Activated CD8-positive, alpha-beta T cell treated with anti-CD3 and anti-CD28 coated beads for 36 hours (primary cell): Measurements from ENCODE around the gene CFAP298. TPM values are rescaled to one million over a fixed set of nuclear protein-coding genes. Genes with fewer than 3 reads are reported as not detected.

Experiments used
- ATAC-seq: fragments of 200-7000 bp; cut with Tn5 transposase; one replicate; pipeline ENCODE4 v1.10.0; 2021; ENCODE audit warnings: mild to moderate bottlenecking, moderate library complexity
- CTCF ChIA-PET: fragments of 350-600 bp; sonication (Branson Sonifier 250); formaldehyde crosslinking; loops from one replicate; lab custom pipeline; 2021; ENCODE audit warnings: antibody characterized with exemption; lab: Charles Lee
- POLR2A ChIA-PET: fragments of 350-600 bp; sonication (Branson Sonifier 250); formaldehyde crosslinking; loops from one replicate; lab custom pipeline; 2021; ENCODE audit warnings: antibody characterized with exemption; lab: Charles Lee
- DNase-seq: peaks from one replicate; pipeline ENCODE4 v3.0.0-alpha.2; 2020
- H3K27ac Mint-ChIP-seq: one replicate; pipeline ENCODE4 v1.8.0; 2021; ENCODE audit warnings: mild to moderate bottlenecking, mixed read lengths
- H3K27me3 Mint-ChIP-seq: one replicate; pipeline ENCODE4 v1.8.0; 2021; ENCODE audit warnings: mixed read lengths
- H3K36me3 Mint-ChIP-seq: one replicate; pipeline ENCODE4 v1.8.0; 2021; ENCODE audit warnings: low read depth, mixed read lengths
- H3K4me1 Mint-ChIP-seq: one replicate; pipeline ENCODE4 v1.8.0; 2021; ENCODE audit warnings: low read depth, mixed read lengths
- H3K4me3 Mint-ChIP-seq: one replicate; pipeline ENCODE4 v1.8.0; 2021; ENCODE audit warnings: mild to moderate bottlenecking, moderate library complexity, mixed read lengths
- H3K9me3 Mint-ChIP-seq: one replicate; pipeline ENCODE4 v1.8.0; 2021; ENCODE audit warnings: mixed read lengths
- CTCF ChIP-seq: fragments of 200-600 bp; IDR thresholded peaks from one replicate; pipeline ENCODE4 v1.8.0; 2022; ENCODE audit warnings: antibody characterized with exemption, mild to moderate bottlenecking
- intact Hi-C: fragments of 100-400 bp; cut with micrococcal nuclease; formaldehyde crosslinking; loops from one replicate; pipeline ENCODE4 v1.10.0; 2022
- total RNA-seq, 2 experiments: library from RNA; stranded (reverse); gene quantifications; one replicate each; pipeline ENCODE4 v1.2.3, GENCODE V29; 2021

Gene CFAP298
- total RNA-seq, 2 experiments from 2014 or later = 36.2 to 39.5 TPM

DNA sequence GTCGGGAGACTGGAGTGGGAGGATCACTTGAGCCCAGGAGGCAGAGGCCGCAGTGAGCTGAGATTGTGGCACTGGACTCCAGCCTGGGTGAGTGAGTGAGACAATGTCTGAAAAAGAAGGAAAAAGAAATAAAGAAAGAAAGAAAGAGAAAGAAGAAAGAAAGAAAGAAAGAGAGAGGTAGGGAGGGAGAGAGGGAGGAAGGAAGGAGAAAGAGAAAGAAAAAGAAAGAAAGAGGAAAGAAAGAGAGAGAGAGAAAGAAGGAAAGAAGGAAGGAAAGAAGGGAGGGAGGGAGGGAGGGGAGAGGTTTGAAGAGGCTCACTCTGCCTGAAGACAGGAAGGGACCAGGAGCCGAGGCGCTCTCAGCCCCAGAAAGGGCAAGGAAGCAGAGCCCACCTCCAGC is 22.0 kb downstream of the CFAP298 start:
- intact Hi-C loops = no loop called here
- CTCF ChIA-PET = interaction anchor here (3.9 kb wide), 1 partner anchor 10 kb away, joined by 21 read pairs; no protein-coding TSS in a partner anchor
- no peak overlapping the region for H3K27ac Mint-ChIP-seq
- no peaks in the 10 kb centered on the region for H3K27me3 Mint-ChIP-seq
- POLR2A ChIA-PET = no interaction called here
- H3K4me3 Mint-ChIP-seq = no peak overlapping the region
- no peak for DNase-seq
- no peak for TF ChIP-seq CTCF
- no peaks in the 10 kb centered on the region for H3K9me3 Mint-ChIP-seq
- ATAC-seq = no peak
- H3K36me3 Mint-ChIP-seq = no peaks in the 10 kb centered on the region
- H3K4me1 Mint-ChIP-seq = no peaks in the 10 kb centered on the region

- DNase-seq (no peak), ATAC-seq (no peak)
- Mint-ChIP-seq H3K4me1 (no peaks in the 10 kb centered on the region), H3K4me3 (no peak overlapping the region), H3K9me3 (no peaks in the 10 kb centered on the region), H3K36me3 (no peaks in the 10 kb centered on the region), H3K27ac (no peak overlapping the region), H3K27me3 (no peaks in the 10 kb centered on the region)
- CTCF ChIA-PET = interaction anchor here (1.5 to 1.6 kb wide), 2 partner anchors 13 to 18 kb away, joined by 6 to 9 read pairs; no protein-coding TSS in a partner anchor
- no peak for TF ChIP-seq CTCF
- POLR2A ChIA-PET = no interaction called here
- intact Hi-C loops = no loop called here
Observed at GRCh38 chr21:32587651-32588050, 24.5 kb downstream of the CFAP298 start.

DNA sequence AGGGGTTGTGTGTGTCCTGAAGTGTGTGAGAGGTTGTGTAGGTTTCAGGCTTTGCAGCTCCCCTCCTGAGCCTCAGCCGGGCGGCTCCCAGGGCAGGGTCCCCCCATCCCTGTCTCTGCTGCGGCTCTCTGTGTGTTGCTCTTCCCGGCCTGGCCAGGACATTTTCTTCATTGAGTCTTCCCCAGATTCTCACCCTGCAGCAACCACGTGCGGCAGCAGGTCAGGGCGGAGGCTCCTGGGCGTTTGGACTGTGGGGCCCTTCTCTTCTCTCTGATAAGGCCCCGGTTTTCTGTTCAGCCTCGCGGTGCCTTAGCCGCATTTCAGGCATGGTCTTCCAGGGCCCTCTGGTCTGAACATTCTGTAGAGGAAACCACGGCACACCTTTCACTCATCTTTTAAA is 25.1 kb downstream of the CFAP298 start:
- ChIA-PET CTCF (interaction anchor here (1.5 to 1.6 kb wide), 2 partner anchors 13 to 18 kb away, joined by 6 to 9 read pairs; no protein-coding TSS in a partner anchor), POLR2A (no interaction called here)
- H3K27me3 Mint-ChIP-seq = no peaks in the 10 kb centered on the region
- DNase-seq (no peak), ATAC-seq (no peak)
- no peaks in the 10 kb centered on the region for H3K9me3 Mint-ChIP-seq
- intact Hi-C loops = no loop called here
- no peak for TF ChIP-seq CTCF
- H3K36me3 Mint-ChIP-seq = no peaks in the 10 kb centered on the region
- H3K27ac Mint-ChIP-seq = no peak overlapping the region
- no peaks in the 10 kb centered on the region for H3K4me1 Mint-ChIP-seq
- H3K4me3 Mint-ChIP-seq = no peak overlapping the region

- intact Hi-C loops = no loop called here
- Mint-ChIP-seq H3K4me1 (no peaks in the 10 kb centered on the region), H3K27ac (no peak overlapping the region), H3K36me3 (no peaks in the 10 kb centered on the region), H3K4me3 (no peak overlapping the region), H3K9me3 (no peaks in the 10 kb centered on the region), H3K27me3 (no peaks in the 10 kb centered on the region)
- DNase-seq (no peak), ATAC-seq (no peak)
- CTCF ChIA-PET = no interaction called here
- POLR2A ChIA-PET = no interaction called here
- TF ChIP-seq CTCF = no peak
Observed at GRCh38 chr21:32585970-32586369, 26.2 kb downstream of the CFAP298 start.

DNA sequence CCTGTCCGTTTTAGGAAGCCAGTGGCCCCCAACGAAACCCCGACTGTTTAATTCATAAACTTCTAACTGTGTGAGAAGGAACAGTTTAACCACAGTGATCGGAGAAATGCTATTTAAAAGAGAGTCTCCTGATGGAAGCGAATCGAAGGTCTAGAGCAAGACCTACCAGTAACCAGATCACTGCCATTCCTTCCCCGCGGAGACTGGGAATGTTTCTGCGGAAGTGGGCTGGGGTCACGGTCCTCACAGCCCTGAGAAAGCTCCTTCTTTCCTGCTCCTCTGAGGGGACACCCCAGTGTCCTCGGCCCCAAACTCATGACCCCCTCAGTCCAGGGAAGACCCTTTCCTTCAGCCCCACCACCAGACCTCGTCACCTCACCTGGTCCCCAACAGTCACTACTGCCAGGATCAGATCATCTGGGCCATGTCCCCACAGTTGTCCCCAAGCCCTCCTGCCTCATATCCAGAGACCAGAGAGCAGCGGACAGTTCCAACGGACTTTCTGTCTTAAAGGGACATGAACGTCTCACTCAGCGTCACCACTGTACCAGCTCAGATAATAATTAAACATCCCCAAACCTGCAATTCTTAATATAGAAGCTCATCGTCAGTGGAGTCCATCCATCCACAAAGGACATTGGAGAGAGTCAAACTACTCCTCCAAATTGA is 27.0 kb downstream of the CFAP298 start, which contains the start of gene TCP10L:
Gene TCP10L, minus strand, starts transcription at position 482 of the 669 bp plus-strand sequence. CDS start 1,219 bp downstream, outside the sequence.
- Mint-ChIP-seq H3K4me1 (no peaks in the 10 kb centered on the region), H3K27ac (no peak within 1 kb of the TSS), H3K27me3 (no peaks in the 10 kb centered on the region), H3K36me3 (no peaks in the 10 kb centered on the region), H3K9me3 (no peaks in the 10 kb centered on the region), H3K4me3 (no peak within 1 kb of the TSS)
- POLR2A ChIA-PET = interaction anchor here (0.7 kb wide), 1 partner anchor 98 kb away, joined by 4 read pairs; no protein-coding TSS in a partner anchor
- DNase-seq (no peak), ATAC-seq (no peak)
- intact Hi-C loops = no loop called here
- CTCF ChIA-PET = interaction anchor here (1.2 kb wide), 1 partner anchor 16 kb away, joined by 3 read pairs; no protein-coding TSS in a partner anchor
- TF ChIP-seq CTCF = no peak
